OCI-LY7 (cell line): Measurements from ENCODE around the gene SLC9A7. TPM values are rescaled to one million over a fixed set of nuclear protein-coding genes. Genes with fewer than 3 reads are reported as not detected.

Experiments used
- BruUV-seq: library from RNA; stranded (reverse); fragments of 400-500 nt; replicated peaks from 2 replicates; lab custom pipeline; 2021; lab: Mats Ljungman, UMichigan
- CTCF ChIA-PET: fragments of 300-600 bp; sonication (Branson Sonifier 250); formaldehyde crosslinking; loops from one replicate; lab custom pipeline; 2022; ENCODE audit warnings: antibody characterized with exemption; ENCODE audit not compliant: unreplicated experiment; lab: Charles Lee
- POLR2A ChIA-PET: fragments of 300-600 bp; sonication (Branson Sonifier 250); formaldehyde crosslinking; loops from one replicate; lab custom pipeline; 2022; ENCODE audit warnings: antibody characterized with exemption; lab: Charles Lee
- DNase-seq: peaks from one replicate; pipeline ENCODE4 v3.0.0-alpha.2; 2015; ENCODE audit warnings: low spot score
- H2AFZ ChIP-seq: fragments of 200-600 bp; sonication (generic), shearing (Covaris generic); 2 replicates; pipeline ENCODE4 v1.6.1; 2014; ENCODE audit warnings: mild to moderate bottlenecking, antibody characterized with exemption, low read length, moderate library complexity
- H3K27ac ChIP-seq: fragments of 200-600 bp; sonication (generic); 2 replicates; pipeline ENCODE4 v1.5.1; 2014; ENCODE audit warnings: mixed run types, low read depth, mild to moderate bottlenecking, moderate library complexity, low read length, inconsistent platforms; ENCODE audit not compliant: poor library complexity, severe bottlenecking
- H3K36me3 ChIP-seq: fragments of 200-600 bp; sonication (generic); 2 replicates; pipeline ENCODE4 v1.6.1; 2014; ENCODE audit warnings: mild to moderate bottlenecking, antibody characterized with exemption, low read length, moderate library complexity, mixed read lengths; ENCODE audit not compliant: insufficient read depth
- H3K4me1 ChIP-seq: fragments of 200-600 bp; sonication (generic); 2 replicates; pipeline ENCODE4 v1.5.1; 2014; ENCODE audit warnings: mild to moderate bottlenecking, low read length; ENCODE audit not compliant: insufficient read depth, poor library complexity, severe bottlenecking
- H3K4me2 ChIP-seq: fragments of 200-600 bp; sonication (generic); 2 replicates; pipeline ENCODE4 v1.6.1; 2014; ENCODE audit warnings: mild to moderate bottlenecking, low read length
- H3K4me3 ChIP-seq: fragments of 200-600 bp; sonication (generic); 2 replicates; pipeline ENCODE4 v1.5.1; 2014; ENCODE audit warnings: mild to moderate bottlenecking, low read depth, low read length; ENCODE audit not compliant: poor library complexity, severe bottlenecking
- H3K79me2 ChIP-seq: fragments of 200-600 bp; sonication (generic); 2 replicates; pipeline ENCODE4 v1.6.1; 2016; ENCODE audit warnings: low read depth, mild to moderate bottlenecking, low read length, moderate library complexity, mixed read lengths; ENCODE audit not compliant: insufficient read depth
- H3K9me2 ChIP-seq: fragments of 200-600 bp; sonication (generic); 2 replicates; pipeline ENCODE4 v1.6.1; 2016; ENCODE audit warnings: mild to moderate bottlenecking, low read length, mixed read lengths; ENCODE audit not compliant: insufficient read depth
- H3K9me3 ChIP-seq: fragments of 200-600 bp; sonication (generic); 2 replicates; pipeline ENCODE4 v1.6.1; 2014; ENCODE audit warnings: mild to moderate bottlenecking, mixed run types, low read length, mixed read lengths
- H4K20me1 ChIP-seq: fragments of 200-600 bp; sonication (generic); 2 replicates; pipeline ENCODE4 v1.6.1; 2014; ENCODE audit warnings: mild to moderate bottlenecking, antibody characterized with exemption, low read length, moderate library complexity, mixed read lengths; ENCODE audit not compliant: insufficient read depth
- EZH2phosphoT487 ChIP-seq: fragments of 200-600 bp; sonication (generic); IDR thresholded peaks from 2 replicates; pipeline ENCODE4 v1.6.1; 2018; ENCODE audit warnings: low read depth, borderline replicate concordance, mild to moderate bottlenecking, mixed run types, antibody characterized with exemption, low read length, moderate library complexity, mixed read lengths
- intact Hi-C: fragments of 100-400 bp; cut with micrococcal nuclease; formaldehyde crosslinking; loops from one replicate; pipeline ENCODE4 v1.10.0; 2022; ENCODE audit not compliant: unreplicated experiment
- total RNA-seq, 2 experiments: library from RNA; depleted of rRNA in 1 of 2; stranded (reverse); fragments of >200 nt in 1 of 2; shearing (Covaris generic) in 1 of 2; gene quantifications; 2 replicates each; pipeline ENCODE4 v1.2.3, GENCODE V29; 2014 to 2022
- TF ChIP-seq, protein P1 (sequence below): fragments of 200-600 bp; sonication (generic); conservative IDR thresholded peaks from 2 replicates; pipeline ENCODE4 v1.5.1; 2014; ENCODE audit warnings: mild to moderate bottlenecking, antibody characterized with exemption, low read length, moderate library complexity, mixed read lengths

SLC9A7 gene
- total RNA-seq, 2 experiments from 2014 or later = 40.5 to 59.6 TPM

DNA sequence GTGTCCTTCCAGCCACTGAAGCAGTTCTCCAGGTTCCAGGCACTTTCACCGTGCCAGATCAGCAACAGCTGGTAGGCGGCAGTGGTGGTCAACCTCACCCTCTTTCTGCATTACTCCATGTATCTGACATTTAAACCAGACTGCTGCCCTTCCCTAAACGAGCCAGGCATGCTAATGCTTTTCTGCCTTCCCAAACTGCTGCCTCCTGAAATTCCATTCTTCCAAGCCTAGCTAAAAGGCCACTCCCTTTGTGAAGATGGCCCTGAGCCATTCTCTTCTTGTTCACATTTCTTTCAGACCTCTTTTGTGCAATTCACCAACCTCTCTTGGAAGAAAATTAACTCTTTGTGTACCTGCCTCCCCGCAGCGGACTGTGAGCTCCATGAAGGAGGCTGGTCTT lies 111.7 kb downstream of the SLC9A7 start:
- ChIA-PET POLR2A (no interaction called here), CTCF (no interaction called here)
- peaks cover 16% of the 10 kb centered on the region for H3K4me1 ChIP-seq
- intact Hi-C loops = loop anchor here (10.0 kb wide), 1 partner anchor 148 kb away; no protein-coding TSS in a partner anchor
- H3K4me2 ChIP-seq = no peak overlapping the region
- no TSS peak for BruUV-seq
- no peak overlapping the region for H3K27ac ChIP-seq
- no peak overlapping the region for H2AFZ ChIP-seq
- no peak overlapping the region for H3K4me3 ChIP-seq
- no peaks in the 10 kb centered on the region for H3K9me3 ChIP-seq
- peaks cover 34% of the 10 kb centered on the region for H3K36me3 ChIP-seq
- no peaks in the 10 kb centered on the region for H3K9me2 ChIP-seq
- DNase-seq = no peak
- TF ChIP-seq EZH2phosphoT487 = no peak
- TF ChIP-seq, protein P1, sequence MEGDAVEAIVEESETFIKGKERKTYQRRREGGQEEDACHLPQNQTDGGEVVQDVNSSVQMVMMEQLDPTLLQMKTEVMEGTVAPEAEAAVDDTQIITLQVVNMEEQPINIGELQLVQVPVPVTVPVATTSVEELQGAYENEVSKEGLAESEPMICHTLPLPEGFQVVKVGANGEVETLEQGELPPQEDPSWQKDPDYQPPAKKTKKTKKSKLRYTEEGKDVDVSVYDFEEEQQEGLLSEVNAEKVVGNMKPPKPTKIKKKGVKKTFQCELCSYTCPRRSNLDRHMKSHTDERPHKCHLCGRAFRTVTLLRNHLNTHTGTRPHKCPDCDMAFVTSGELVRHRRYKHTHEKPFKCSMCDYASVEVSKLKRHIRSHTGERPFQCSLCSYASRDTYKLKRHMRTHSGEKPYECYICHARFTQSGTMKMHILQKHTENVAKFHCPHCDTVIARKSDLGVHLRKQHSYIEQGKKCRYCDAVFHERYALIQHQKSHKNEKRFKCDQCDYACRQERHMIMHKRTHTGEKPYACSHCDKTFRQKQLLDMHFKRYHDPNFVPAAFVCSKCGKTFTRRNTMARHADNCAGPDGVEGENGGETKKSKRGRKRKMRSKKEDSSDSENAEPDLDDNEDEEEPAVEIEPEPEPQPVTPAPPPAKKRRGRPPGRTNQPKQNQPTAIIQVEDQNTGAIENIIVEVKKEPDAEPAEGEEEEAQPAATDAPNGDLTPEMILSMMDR = no peak
- no peaks in the 10 kb centered on the region for H3K79me2 ChIP-seq
- H4K20me1 ChIP-seq = no peaks in the 10 kb centered on the region

DNA sequence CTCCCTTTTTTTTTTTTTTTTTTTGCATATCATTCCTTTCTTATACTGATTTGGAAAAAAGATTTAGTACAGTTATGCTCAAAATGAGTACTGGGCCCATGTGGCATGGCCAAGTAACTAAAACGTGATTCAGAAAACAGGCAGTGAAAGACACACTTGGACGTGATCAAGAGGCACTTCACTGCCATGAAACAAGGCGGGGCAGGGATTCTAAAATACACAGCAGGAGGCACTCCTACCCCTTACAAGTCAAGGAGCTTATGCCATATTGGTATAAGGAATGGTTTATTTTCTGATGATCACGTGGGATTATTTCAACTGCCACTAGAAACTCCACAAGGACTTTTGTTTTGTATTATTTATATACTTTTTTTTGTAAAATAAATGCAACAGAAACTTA lies 113.3 kb downstream of the SLC9A7 start:
- no peaks in the 10 kb centered on the region for H4K20me1 ChIP-seq
- no peaks in the 10 kb centered on the region for H3K9me3 ChIP-seq
- intact Hi-C loops = loop anchor here (10.0 kb wide), 1 partner anchor 149 kb away; no protein-coding TSS in a partner anchor
- H3K79me2 ChIP-seq = no peaks in the 10 kb centered on the region
- no peaks in the 10 kb centered on the region for H3K9me2 ChIP-seq
- TF ChIP-seq EZH2phosphoT487 = no peak
- TF ChIP-seq, protein P1 = no peak
- peaks cover 15% of the 10 kb centered on the region for H3K4me1 ChIP-seq
- H3K36me3 ChIP-seq = peaks cover 50% of the 10 kb centered on the region
- no peak overlapping the region for H3K4me3 ChIP-seq
- no peak overlapping the region for H3K4me2 ChIP-seq
- POLR2A ChIA-PET = no interaction called here
- no peak overlapping the region for H2AFZ ChIP-seq
- no TSS peak for BruUV-seq
- no peak overlapping the region for H3K27ac ChIP-seq
- CTCF ChIA-PET = no interaction called here
- no peak for DNase-seq

DNA sequence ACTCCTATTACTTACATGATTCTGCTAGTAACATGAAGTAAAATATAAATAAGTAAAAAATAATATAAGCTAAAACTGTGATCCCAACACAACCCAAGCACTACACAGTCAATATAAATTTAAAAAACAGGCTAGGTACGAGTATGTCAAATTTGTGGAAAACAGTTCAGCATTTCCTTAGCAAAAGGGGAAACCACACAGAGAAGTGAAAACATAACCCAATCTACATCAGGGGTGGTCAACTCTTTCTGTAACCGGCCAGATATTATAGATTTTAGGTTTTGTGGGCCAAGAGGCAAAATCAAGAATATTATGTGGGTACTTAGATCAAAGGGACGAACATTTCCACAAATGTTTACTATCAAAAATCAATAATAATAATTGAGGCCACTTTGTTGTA lies 115.3 kb downstream of the SLC9A7 start:
- H3K9me3 ChIP-seq = no peaks in the 10 kb centered on the region
- no peak overlapping the region for H3K27ac ChIP-seq
- H3K4me3 ChIP-seq = no peak overlapping the region
- H2AFZ ChIP-seq = no peak overlapping the region
- H4K20me1 ChIP-seq = no peaks in the 10 kb centered on the region
- DNase-seq = no peak
- ChIA-PET POLR2A (no interaction called here), CTCF (no interaction called here)
- intact Hi-C loops = loop anchor here (5.0 to 10.0 kb wide), 2 partner anchors 66 to 151 kb away; no protein-coding TSS in a partner anchor
- no peaks in the 10 kb centered on the region for H3K79me2 ChIP-seq
- no TSS peak for BruUV-seq
- no peaks in the 10 kb centered on the region for H3K4me1 ChIP-seq
- TF ChIP-seq, protein P1 = no peak
- TF ChIP-seq EZH2phosphoT487 = no peak
- peaks cover 56% of the 10 kb centered on the region for H3K36me3 ChIP-seq
- no peak overlapping the region for H3K4me2 ChIP-seq
- H3K9me2 ChIP-seq = no peaks in the 10 kb centered on the region
